CD8-positive, alpha-beta memory T cell (primary cell): Measurements from ENCODE around the gene ASCC1. TPM values are rescaled to one million over a fixed set of nuclear protein-coding genes. Genes with fewer than 3 reads are reported as not detected.

Experiments
- CTCF ChIA-PET: fragments of 350-600 bp; sonication (Branson Sonifier 250); formaldehyde crosslinking; loops from one replicate; lab custom pipeline; 2021; ENCODE audit warnings: antibody characterized with exemption; lab: Charles Lee
- POLR2A ChIA-PET: fragments of 350-600 bp; sonication (Branson Sonifier 250); formaldehyde crosslinking; loops from one replicate; lab custom pipeline; 2021; ENCODE audit warnings: antibody characterized with exemption; lab: Charles Lee
- DNase-seq, 5 donors: peaks; one replicate each; pipeline versions ENCODE4 v3.0.0 to v3.0.0-alpha.2; 2020 to 2022; ENCODE audit warnings: mixed read lengths in 1 of 5
- H3K27ac ChIP-seq: one replicate; pipeline ENCODE4 v1.7.0; 2013; ENCODE audit warnings: low read depth, mild to moderate bottlenecking, low read length, moderate library complexity
- H3K27me3 ChIP-seq: 2 replicates; pipeline ENCODE4 v1.7.0; 2013; ENCODE audit warnings: low read length, mild to moderate bottlenecking; ENCODE audit not compliant: insufficient read depth, poor library complexity, severe bottlenecking
- H3K36me3 ChIP-seq: 2 replicates; pipeline ENCODE4 v1.7.0; 2013; ENCODE audit warnings: mild to moderate bottlenecking, low read length, moderate library complexity; ENCODE audit not compliant: insufficient read depth
- H3K4me1 ChIP-seq: 2 replicates; pipeline ENCODE4 v1.7.0; 2013; ENCODE audit warnings: mild to moderate bottlenecking, low read length, moderate library complexity; ENCODE audit not compliant: insufficient read depth
- H3K4me3 ChIP-seq: 2 replicates; pipeline ENCODE4 v1.7.0; 2013; ENCODE audit warnings: mild to moderate bottlenecking, low read length
- H3K9me3 ChIP-seq: 2 replicates; pipeline ENCODE4 v1.7.0; 2013; ENCODE audit warnings: mild to moderate bottlenecking, low read length
- H3K27ac Mint-ChIP-seq, 8 donors: one replicate each; pipeline ENCODE4 v1.8.0; 2020 to 2021; ENCODE audit warnings: mixed read lengths in 8 of 8, mild to moderate bottlenecking in 6 of 8, inconsistent platforms in 3 of 8, moderate library complexity in 3 of 8
- H3K27me3 Mint-ChIP-seq, 2 donors: one replicate each; pipeline ENCODE4 v1.8.0; 2020 to 2021; ENCODE audit warnings: mixed read lengths in 2 of 2, mild to moderate bottlenecking in 1 of 2, moderate library complexity in 1 of 2
- H3K36me3 Mint-ChIP-seq, 3 donors: one replicate each; pipeline ENCODE4 v1.8.0; 2020 to 2021; ENCODE audit warnings: mixed read lengths in 3 of 3, inconsistent platforms in 1 of 3, mild to moderate bottlenecking in 1 of 3
- H3K4me1 Mint-ChIP-seq, 3 donors: one replicate each; pipeline ENCODE4 v1.8.0; 2020 to 2021; ENCODE audit warnings: mixed read lengths in 3 of 3, inconsistent platforms in 1 of 3, mild to moderate bottlenecking in 1 of 3
- H3K4me3 Mint-ChIP-seq, 7 donors: one replicate each; pipeline ENCODE4 v1.8.0; 2020 to 2021; ENCODE audit warnings: mixed read lengths in 7 of 7, mild to moderate bottlenecking in 6 of 7, moderate library complexity in 4 of 7, inconsistent platforms in 2 of 7
- H3K9me3 Mint-ChIP-seq, 5 donors: one replicate each; pipeline ENCODE4 v1.8.0; 2020 to 2022; ENCODE audit warnings: mixed read lengths in 5 of 5, mild to moderate bottlenecking in 3 of 5, moderate library complexity in 2 of 5, inconsistent platforms in 1 of 5
- polyA plus RNA-seq: library from polyadenylated mRNA; unstranded; fragments of 300-500 nt; fragmentation: Illumina TruSeq; gene quantifications from one replicate; pipeline ENCODE4 v1.2.3, GENCODE V29; 2021
- total RNA-seq, 2 experiments: library from RNA; stranded (reverse); gene quantifications; one replicate each; pipeline ENCODE4 v1.2.3, GENCODE V29; 2021

Gene ASCC1
- total and polyA plus RNA-seq, 3 experiments from 2014 or later: 19.1 to 43.2 (median 36.3) TPM

- Mint-ChIP-seq H3K4me3 (peak overlapping the region; percentile 94 to 100 (median 99)), H3K4me1 (peaks cover 61 to 69% (median 66%) of the 10 kb centered on the region in 3 donors), H3K36me3 (peaks cover 12 to 48% (median 20%) of the 10 kb centered on the region in 3 donors), H3K27ac (peak overlapping the region; percentile 93 to 99 (median 98)), H3K27me3 (peaks cover 0 to 14% of the 10 kb centered on the region in 2 donors), H3K9me3 (peaks cover 0 to 4% (median 0%) of the 10 kb centered on the region in 5 donors)
- DNase-seq: peak in 3 of 5 donors; percentile 51 to 72 (median 58)
- peak overlapping the region; percentile 88 for H3K4me3 ChIP-seq
- H3K36me3 ChIP-seq: peaks cover 14% of the 10 kb centered on the region
- H3K27me3 ChIP-seq: no peaks in the 10 kb centered on the region
- ChIA-PET POLR2A (interaction anchor here (0.5 to 2.9 kb wide), 22 partner anchors 8 to 259 kb away, joined by 3 to 21 read pairs (median 4); partner anchors contain the start of genes ANAPC16 and ASCC1), CTCF (interaction anchor here (0.8 to 5.5 kb wide), 14 partner anchors 8 to 249 kb away, joined by 3 to 25 read pairs (median 4); partner anchors contain the start of genes ANAPC16 and ASCC1)
- peaks cover 62% of the 10 kb centered on the region for H3K4me1 ChIP-seq
- H3K9me3 ChIP-seq: no peaks in the 10 kb centered on the region
- H3K27ac ChIP-seq: peak overlapping the region; percentile 86
Observed at GRCh38 chr10:72087392-72087968, 128.6 kb downstream of the ASCC1 start.

DNA sequence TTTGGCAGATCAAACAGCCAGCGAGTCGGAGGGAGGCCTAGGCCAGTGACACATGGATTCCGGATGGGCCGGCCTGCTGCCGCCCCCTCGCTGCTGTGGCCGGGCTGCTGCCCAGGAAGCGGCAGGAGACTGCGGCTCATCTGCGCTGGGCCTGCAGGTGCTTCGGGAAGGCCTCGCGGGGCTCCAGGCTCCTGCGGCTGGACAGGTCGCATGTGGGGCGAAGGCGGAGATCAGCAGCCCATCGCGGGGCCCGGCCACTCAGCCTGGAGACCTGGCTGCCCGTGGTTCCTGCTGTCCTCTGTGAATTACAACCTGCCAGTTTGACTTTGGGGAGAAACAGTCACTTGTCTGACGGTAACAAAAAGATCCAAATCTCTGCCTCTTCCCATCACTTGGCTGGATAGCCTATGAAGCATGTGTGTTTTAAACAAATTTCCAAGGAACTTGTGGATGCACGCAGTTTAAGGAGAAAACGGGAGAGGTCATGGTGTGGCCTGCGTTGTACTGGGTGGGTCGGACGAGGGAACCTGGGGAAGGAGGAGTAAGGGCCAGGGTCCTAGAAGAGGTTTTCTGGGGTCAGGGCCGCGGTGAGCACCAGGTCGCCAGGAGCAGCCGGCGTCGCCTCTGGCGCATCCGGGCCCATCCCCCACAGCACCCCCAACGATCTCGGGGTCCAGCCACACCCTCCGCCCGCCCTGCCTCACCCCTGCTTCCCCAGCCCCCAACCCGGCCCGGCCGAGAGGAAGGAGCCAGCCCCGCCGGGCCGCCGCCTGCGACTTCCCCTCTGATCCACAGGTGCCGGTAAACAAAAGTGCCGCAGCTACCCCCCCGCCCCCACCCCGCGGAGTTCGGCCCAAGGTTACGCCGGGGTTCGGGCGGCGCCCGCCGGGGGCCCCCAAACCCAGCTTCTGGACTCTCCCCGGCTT, 129.3 kb downstream of the ASCC1 start:
- peak overlapping the region; percentile 93 to 99 (median 98) for H3K27ac Mint-ChIP-seq
- peaks cover 12 to 54% (median 23%) of the 10 kb centered on the region in 3 donors for H3K36me3 Mint-ChIP-seq
- CTCF ChIA-PET: interaction anchor here (0.6 to 5.5 kb wide), 13 partner anchors 8 to 250 kb away, joined by 3 to 25 read pairs (median 5); partner anchors contain the start of genes ANAPC16 and ASCC1
- H3K4me1 ChIP-seq: peaks cover 70% of the 10 kb centered on the region
- peak overlapping the region; percentile 92 to 99 (median 94) for H3K4me3 Mint-ChIP-seq
- peak overlapping the region; percentile 88 for H3K4me3 ChIP-seq
- POLR2A ChIA-PET: interaction anchor here (0.5 to 2.9 kb wide), 15 partner anchors 10 to 250 kb away, joined by 3 to 14 read pairs (median 4); partner anchors contain the start of genes ANAPC16 and ASCC1
- DNase-seq: peak; percentile 56 to 82 (median 68)
- peak overlapping the region; percentile 86 for H3K27ac ChIP-seq
- peaks cover 19% of the 10 kb centered on the region for H3K36me3 ChIP-seq
- no peaks in the 10 kb centered on the region for H3K27me3 ChIP-seq
- H3K27me3 Mint-ChIP-seq: peaks cover 0 to 11% of the 10 kb centered on the region in 2 donors
- peaks cover 68 to 76% (median 73%) of the 10 kb centered on the region in 3 donors for H3K4me1 Mint-ChIP-seq
- peaks cover 0 to 4% (median 0%) of the 10 kb centered on the region in 5 donors for H3K9me3 Mint-ChIP-seq
- H3K9me3 ChIP-seq: no peaks in the 10 kb centered on the region

DNA sequence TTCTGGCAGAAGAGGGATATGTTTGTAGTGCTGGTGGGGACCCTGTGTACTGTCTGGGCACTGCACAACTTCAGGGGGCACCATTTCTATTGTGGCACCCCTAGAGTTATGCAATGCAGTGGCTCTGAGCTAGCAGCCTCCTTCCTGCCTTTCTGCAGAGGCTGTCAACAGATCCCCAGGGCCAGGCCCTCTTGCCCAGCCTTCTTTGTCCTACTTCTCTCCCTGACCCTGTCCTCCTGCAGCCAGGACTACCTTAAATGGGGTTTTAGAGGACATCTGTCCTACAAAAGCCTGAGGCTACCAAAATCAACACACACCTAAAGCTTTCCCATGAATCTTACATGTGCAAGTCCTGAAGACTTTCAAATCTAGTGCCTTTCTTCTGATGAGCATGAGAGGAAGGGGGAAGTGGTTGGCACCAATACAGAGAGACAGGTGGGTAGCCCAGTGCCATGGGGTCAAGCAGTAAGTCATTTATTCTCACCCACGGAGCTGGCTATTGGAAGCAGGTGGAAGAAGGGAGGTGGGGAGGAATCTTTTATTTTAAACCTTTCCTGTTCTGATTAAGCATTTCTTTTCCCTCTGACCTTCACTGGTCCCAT, 130.1 kb downstream of the ASCC1 start:
- Histone ChIP-seq H3K27ac (peak overlapping the region; percentile 86), H3K27me3 (no peaks in the 10 kb centered on the region), H3K36me3 (peaks cover 19% of the 10 kb centered on the region), H3K4me3 (peak overlapping the region; percentile 88), H3K9me3 (no peaks in the 10 kb centered on the region), H3K4me1 (peaks cover 77% of the 10 kb centered on the region)
- CTCF ChIA-PET: interaction anchor here (0.8 to 5.5 kb wide), 4 partner anchors 22 to 251 kb away, joined by 3 to 25 read pairs (median 5); partner anchors contain the start of genes ANAPC16 and ASCC1
- H3K36me3 Mint-ChIP-seq: peaks cover 12 to 61% (median 23%) of the 10 kb centered on the region in 3 donors
- peaks cover 0 to 11% of the 10 kb centered on the region in 2 donors for H3K27me3 Mint-ChIP-seq
- DNase-seq: no peak
- peaks cover 0 to 4% (median 0%) of the 10 kb centered on the region in 5 donors for H3K9me3 Mint-ChIP-seq
- H3K27ac Mint-ChIP-seq: peak overlapping the region; percentile 83 to 99 (median 98)
- POLR2A ChIA-PET: interaction anchor here (0.8 kb wide), 1 partner anchor 9 kb away, joined by 4 read pairs; no protein-coding TSS in a partner anchor
- peak overlapping the region; percentile 92 to 99 (median 94) for H3K4me3 Mint-ChIP-seq
- peaks cover 74 to 84% (median 81%) of the 10 kb centered on the region in 3 donors for H3K4me1 Mint-ChIP-seq

DNA sequence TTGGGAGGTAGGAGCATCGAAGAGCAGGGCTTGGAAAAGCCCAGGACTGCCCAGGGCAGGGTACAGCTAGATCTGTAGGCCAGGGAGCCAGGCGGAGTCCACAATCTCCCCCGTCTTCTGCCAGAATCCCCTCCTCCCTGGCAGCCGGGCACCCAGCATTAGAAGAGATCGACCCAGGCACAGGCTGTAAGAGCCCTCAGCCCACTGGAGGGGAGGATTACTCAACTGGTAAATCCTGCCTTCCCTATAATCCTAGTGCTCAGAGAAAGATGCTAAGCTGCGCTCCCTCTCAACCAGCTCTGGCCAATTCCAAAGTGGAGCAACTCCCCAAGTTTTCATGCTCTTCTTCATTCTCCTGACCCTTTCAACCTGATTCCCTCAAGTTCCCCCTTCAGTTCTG, 130.9 kb downstream of the ASCC1 start:
- Histone ChIP-seq H3K36me3 (peaks cover 19% of the 10 kb centered on the region), H3K27ac (no peak overlapping the region), H3K27me3 (no peaks in the 10 kb centered on the region), H3K9me3 (no peaks in the 10 kb centered on the region), H3K4me1 (peaks cover 81% of the 10 kb centered on the region), H3K4me3 (peak overlapping the region; percentile 88)
- Mint-ChIP-seq H3K4me1 (peaks cover 77 to 88% (median 85%) of the 10 kb centered on the region in 3 donors), H3K27ac (peak overlapping the region; percentile 83 to 99 (median 98)), H3K9me3 (peaks cover 0 to 4% (median 0%) of the 10 kb centered on the region in 5 donors), H3K36me3 (peaks cover 12 to 62% (median 23%) of the 10 kb centered on the region in 3 donors), H3K4me3 (peak overlapping the region; percentile 92 to 99 (median 94)), H3K27me3 (peaks cover 0 to 11% of the 10 kb centered on the region in 2 donors)
- no peak for DNase-seq
- ChIA-PET POLR2A (interaction anchor here (0.5 to 1.2 kb wide), 3 partner anchors 25 to 244 kb away, joined by 3 to 7 read pairs (median 3); no protein-coding TSS in a partner anchor), CTCF (interaction anchor here (0.7 to 5.5 kb wide), 5 partner anchors 23 to 252 kb away, joined by 3 to 25 read pairs (median 5); partner anchors contain the start of genes ANAPC16 and ASCC1)

DNA sequence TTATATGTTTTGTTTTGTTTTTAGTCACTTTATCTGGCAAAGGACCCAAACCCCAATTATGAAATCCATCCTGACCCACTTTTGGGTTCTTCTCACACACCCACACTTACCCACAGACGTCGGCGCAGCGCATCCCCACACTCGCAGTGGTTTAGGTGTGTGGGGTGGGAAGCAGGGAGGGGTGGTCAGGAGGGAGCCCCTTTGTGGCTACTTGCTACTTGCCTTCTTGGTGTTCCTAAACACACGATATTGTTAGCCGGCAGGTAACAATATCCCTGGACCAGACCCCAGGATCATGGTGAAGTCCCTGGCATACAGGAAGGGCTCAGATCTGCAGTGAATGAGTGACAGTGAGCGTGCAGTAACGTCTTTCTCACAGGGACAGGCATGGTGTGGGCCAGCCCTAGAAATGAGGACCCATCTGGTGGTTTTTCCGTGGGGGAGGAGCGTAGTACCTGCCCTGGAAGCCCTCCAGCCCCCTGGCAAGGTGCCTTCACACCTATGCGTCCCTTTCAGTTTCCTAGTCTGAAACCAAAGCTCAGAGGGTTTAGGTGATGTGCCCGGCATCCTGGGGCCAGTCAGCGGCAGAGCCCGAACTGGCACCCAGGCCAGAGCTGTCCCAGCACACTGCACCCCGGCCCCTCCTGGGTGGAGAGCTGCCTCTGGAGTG, 132.2 kb downstream of the ASCC1 start:
- Histone ChIP-seq H3K36me3 (peaks cover 19% of the 10 kb centered on the region), H3K4me1 (peaks cover 81% of the 10 kb centered on the region), H3K27ac (peak overlapping the region; percentile 3), H3K4me3 (peak overlapping the region; percentile 88), H3K9me3 (no peaks in the 10 kb centered on the region), H3K27me3 (no peaks in the 10 kb centered on the region)
- Mint-ChIP-seq H3K36me3 (peaks cover 12 to 71% (median 23%) of the 10 kb centered on the region in 3 donors), H3K4me1 (peaks cover 78 to 88% (median 85%) of the 10 kb centered on the region in 3 donors), H3K4me3 (peak overlapping the region; percentile 92 to 99 (median 94)), H3K27me3 (peaks cover 0 to 11% of the 10 kb centered on the region in 2 donors), H3K27ac (peak overlapping the region; percentile 89 to 99 (median 98)), H3K9me3 (peaks cover 0 to 8% (median 0%) of the 10 kb centered on the region in 5 donors)
- ChIA-PET POLR2A (interaction anchor here (1.2 kb wide), 2 partner anchors 24 to 245 kb away, joined by 3 read pairs; no protein-coding TSS in a partner anchor), CTCF (interaction anchor here (0.8 to 3.0 kb wide), 4 partner anchors 17 to 58 kb away, joined by 3 to 10 read pairs (median 4); no protein-coding TSS in a partner anchor)
- peak; percentile 53 to 78 (median 73) for DNase-seq

- CTCF ChIA-PET: interaction anchor here (0.9 to 3.0 kb wide), 3 partner anchors 10 to 35 kb away, joined by 3 to 10 read pairs (median 3); no protein-coding TSS in a partner anchor
- POLR2A ChIA-PET: interaction anchor here (0.6 kb wide), 1 partner anchor 8 kb away, joined by 3 read pairs; no protein-coding TSS in a partner anchor
- peaks cover 0 to 8% of the 10 kb centered on the region in 2 donors for H3K27me3 Mint-ChIP-seq
- peaks cover 77 to 87% (median 84%) of the 10 kb centered on the region in 3 donors for H3K4me1 Mint-ChIP-seq
- no peak for DNase-seq
- Histone ChIP-seq H3K4me3 (peak overlapping the region; percentile 88), H3K27ac (peak overlapping the region; percentile 3), H3K36me3 (peaks cover 19% of the 10 kb centered on the region), H3K9me3 (no peaks in the 10 kb centered on the region), H3K4me1 (peaks cover 83% of the 10 kb centered on the region), H3K27me3 (no peaks in the 10 kb centered on the region)
- peak overlapping the region; percentile 89 to 99 (median 98) for H3K27ac Mint-ChIP-seq
- H3K36me3 Mint-ChIP-seq: peaks cover 9 to 73% (median 25%) of the 10 kb centered on the region in 3 donors
- peaks cover 0 to 5% (median 0%) of the 10 kb centered on the region in 5 donors for H3K9me3 Mint-ChIP-seq
- H3K4me3 Mint-ChIP-seq: peak overlapping the region; percentile 92 to 99 (median 94)
Observed at GRCh38 chr10:72082856-72083789, 133.0 kb downstream of the ASCC1 start.
